Measurements from ENCODE around the gene DCST2. TPM values are rescaled to one million over a fixed set of nuclear protein-coding genes. Genes with fewer than 3 reads are reported as not detected.

Gene DCST2
- total RNA-seq, 1 experiment from 2014 or later: 0.18 TPM

DNA sequence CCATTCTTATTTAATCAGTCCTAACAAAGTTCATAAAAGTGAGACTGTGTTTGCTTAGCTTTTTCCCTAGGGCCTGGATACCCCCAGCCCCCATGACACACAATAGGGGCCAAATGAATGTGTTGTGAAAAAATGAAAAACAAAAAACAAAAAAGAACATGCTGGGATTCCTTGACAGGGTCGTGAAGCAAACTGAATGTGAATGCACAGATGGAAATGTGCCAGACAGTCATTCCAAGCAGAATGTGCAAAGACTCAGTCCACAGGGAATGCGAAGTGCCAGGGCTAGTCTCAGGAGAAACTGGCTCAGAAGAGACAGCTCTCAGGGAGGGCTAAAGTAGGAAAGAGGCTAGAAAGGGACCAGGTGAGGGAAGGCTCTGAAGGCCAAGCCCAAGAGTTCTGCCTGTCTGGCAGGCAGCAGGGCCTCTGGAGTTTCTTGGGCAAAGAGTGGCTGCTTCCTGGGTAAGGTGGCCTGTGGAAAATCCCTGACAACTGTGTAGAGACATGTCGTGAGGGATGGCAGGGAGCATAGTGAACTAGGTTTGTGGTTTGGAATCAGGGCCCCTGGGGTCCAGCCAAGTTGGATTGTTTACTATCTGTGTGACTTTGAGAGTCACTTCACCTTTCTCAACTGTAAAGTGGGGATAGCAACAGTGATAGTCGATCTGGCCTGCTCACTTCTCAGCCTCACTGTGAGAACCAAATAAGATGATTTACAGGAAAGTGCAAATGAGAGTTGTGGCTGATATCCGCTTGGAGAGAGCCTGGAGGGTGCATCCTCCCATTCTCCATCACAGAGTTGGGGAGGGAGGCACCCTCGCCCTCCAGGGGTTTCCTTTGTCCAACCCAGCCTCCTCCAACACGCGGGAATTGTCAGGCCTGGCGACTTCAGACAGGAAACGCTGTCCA, 16.3 kb upstream of the DCST2 start:
- Histone ChIP-seq H3K9me3 (ENCODE audit: low read length) (no peaks in the 10 kb centered on the region), H3K79me2 (ENCODE audit: low read length) (peaks cover 35% of the 10 kb centered on the region), H3K27me3 (ENCODE audit: low read length) (no peaks in the 10 kb centered on the region), H3K27ac (ENCODE audit: low read length) (peak overlapping the region; percentile 67), H4K20me1 (ENCODE audit: low read length) (peaks cover 3% of the 10 kb centered on the region; the same call in 1 of the 2 replicates), H3K4me2 (ENCODE audit: low read length) (peak overlapping the region; percentile 100), H3K4me3 (ENCODE audit: low read length) (peak overlapping the region; percentile 95), H3K36me3 (ENCODE audit: low read depth, low read length) (peaks cover 16% of the 10 kb centered on the region; the same call in 1 of the 2 replicates), H3F3A (ENCODE audit: low read length, unreplicated experiment) (peaks cover 8% of the 10 kb centered on the region), H3K9ac (ENCODE audit: low read length) (peak overlapping the region; percentile 87), H2AFZ (ENCODE audit: low read length) (peak overlapping the region; percentile 90), H3K9me2 (replicated peaks; ENCODE audit: low read length) (no peaks in the 10 kb centered on the region), H3K4me1 (ENCODE audit: insufficient read depth, low read length) (peaks cover 44% of the 10 kb centered on the region)
- intact Hi-C loops (cut with micrococcal nuclease): loop anchor here (2.0 to 5.0 kb wide), 2 partner anchors 33 to 47 kb away; partner anchors contain the start of gene ZBTB7B
- CTCF ChIA-PET: interaction anchor here (0.5 to 3.4 kb wide), 3 partner anchors 32 to 232 kb away, joined by 4 to 41 read pairs (median 5); no protein-coding TSS in a partner anchor
- peak; percentile 57 for DNase-seq
- BruUV-seq (replicated peaks): TSS peak; percentile 36
- POLR2A ChIA-PET (ENCODE audit: unreplicated experiment): interaction anchor here (1.1 kb wide), 1 partner anchor 35 kb away, joined by 14 read pairs; no protein-coding TSS in a partner anchor
- no peak for TF ChIP-seq EZH2 (IDR thresholded peaks at IDR 0.05; ENCODE audit: low read length, unreplicated experiment)
- TF ChIP-seq, protein P1, sequence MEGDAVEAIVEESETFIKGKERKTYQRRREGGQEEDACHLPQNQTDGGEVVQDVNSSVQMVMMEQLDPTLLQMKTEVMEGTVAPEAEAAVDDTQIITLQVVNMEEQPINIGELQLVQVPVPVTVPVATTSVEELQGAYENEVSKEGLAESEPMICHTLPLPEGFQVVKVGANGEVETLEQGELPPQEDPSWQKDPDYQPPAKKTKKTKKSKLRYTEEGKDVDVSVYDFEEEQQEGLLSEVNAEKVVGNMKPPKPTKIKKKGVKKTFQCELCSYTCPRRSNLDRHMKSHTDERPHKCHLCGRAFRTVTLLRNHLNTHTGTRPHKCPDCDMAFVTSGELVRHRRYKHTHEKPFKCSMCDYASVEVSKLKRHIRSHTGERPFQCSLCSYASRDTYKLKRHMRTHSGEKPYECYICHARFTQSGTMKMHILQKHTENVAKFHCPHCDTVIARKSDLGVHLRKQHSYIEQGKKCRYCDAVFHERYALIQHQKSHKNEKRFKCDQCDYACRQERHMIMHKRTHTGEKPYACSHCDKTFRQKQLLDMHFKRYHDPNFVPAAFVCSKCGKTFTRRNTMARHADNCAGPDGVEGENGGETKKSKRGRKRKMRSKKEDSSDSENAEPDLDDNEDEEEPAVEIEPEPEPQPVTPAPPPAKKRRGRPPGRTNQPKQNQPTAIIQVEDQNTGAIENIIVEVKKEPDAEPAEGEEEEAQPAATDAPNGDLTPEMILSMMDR (conservative IDR thresholded peaks at IDR 0.05; ENCODE audit: low read depth, low read length): no peak
- TF ChIP-seq EZH2phosphoT487 (IDR thresholded peaks at IDR 0.05; ENCODE audit: borderline replicate concordance, low read length): no peak
- no peak for ATAC-seq

DNA sequence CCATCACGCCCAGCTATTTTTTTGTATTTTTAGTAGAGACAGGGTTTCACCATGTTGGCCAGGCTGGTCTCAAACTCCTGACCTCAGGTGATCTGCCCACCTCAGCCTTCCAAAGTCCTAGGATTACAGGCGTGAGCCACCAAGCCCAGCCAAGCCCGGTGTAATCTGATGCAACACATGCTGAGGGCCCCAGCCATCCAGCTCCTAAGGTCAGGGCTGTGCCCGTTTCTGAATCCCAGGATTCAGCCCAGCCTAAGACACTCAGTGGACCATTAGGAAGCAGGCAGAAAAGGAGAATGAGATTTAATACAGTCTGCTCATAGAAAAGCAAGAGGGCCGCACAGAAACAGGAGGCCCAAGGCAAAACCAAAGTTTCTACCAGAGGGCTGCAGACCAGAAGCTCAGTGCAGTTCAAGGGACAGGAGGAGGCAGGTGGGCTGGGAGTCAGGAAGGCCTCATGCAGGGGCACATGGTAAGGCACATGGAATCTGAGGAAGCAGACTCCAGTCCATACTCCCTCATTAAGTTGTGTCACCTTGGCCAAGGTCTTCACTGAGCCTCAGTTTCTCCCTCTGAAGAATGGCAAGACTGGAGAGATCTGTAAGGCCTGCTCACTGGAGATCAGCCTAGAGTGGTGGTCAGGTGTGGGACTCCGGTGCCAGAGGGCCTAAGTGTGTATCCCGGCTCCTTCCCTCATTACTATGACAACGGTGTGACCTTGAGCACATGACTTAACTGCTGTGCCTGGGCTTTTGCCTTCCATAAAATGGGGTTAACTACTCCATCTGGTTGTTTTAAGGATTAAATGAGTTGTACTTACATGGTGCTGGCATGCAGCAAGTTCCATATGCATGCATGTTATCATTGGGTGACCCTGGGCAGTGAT, 15.1 kb upstream of the DCST2 start:
- no TSS peak for BruUV-seq (replicated peaks)
- Histone ChIP-seq H3K9me2 (replicated peaks; ENCODE audit: low read length) (no peaks in the 10 kb centered on the region), H3K36me3 (ENCODE audit: low read depth, low read length) (peaks cover 6% of the 10 kb centered on the region; the same call in 1 of the 2 replicates), H3K27ac (ENCODE audit: low read length) (no peak overlapping the region), H3F3A (ENCODE audit: low read length, unreplicated experiment) (peaks cover 8% of the 10 kb centered on the region), H3K9me3 (ENCODE audit: low read length) (no peaks in the 10 kb centered on the region), H3K4me2 (ENCODE audit: low read length) (no peak overlapping the region), H4K20me1 (ENCODE audit: low read length) (peaks cover 3% of the 10 kb centered on the region; the same call in 1 of the 2 replicates), H3K4me1 (ENCODE audit: insufficient read depth, low read length) (peaks cover 45% of the 10 kb centered on the region), H3K4me3 (ENCODE audit: low read length) (no peak overlapping the region), H2AFZ (ENCODE audit: low read length) (no peak overlapping the region), H3K79me2 (ENCODE audit: low read length) (peaks cover 26% of the 10 kb centered on the region), H3K27me3 (ENCODE audit: low read length) (no peaks in the 10 kb centered on the region), H3K9ac (ENCODE audit: low read length) (no peak overlapping the region)
- POLR2A ChIA-PET (ENCODE audit: unreplicated experiment): interaction anchor here (0.7 kb wide), 1 partner anchor 27 kb away, joined by 4 read pairs; no protein-coding TSS in a partner anchor
- ATAC-seq: no peak
- DNase-seq: no peak
- intact Hi-C loops (cut with micrococcal nuclease): no loop called here
- CTCF ChIA-PET: no interaction called here
- TF ChIP-seq, protein P1 (conservative IDR thresholded peaks at IDR 0.05; ENCODE audit: low read depth, low read length): no peak
- TF ChIP-seq EZH2phosphoT487 (IDR thresholded peaks at IDR 0.05; ENCODE audit: borderline replicate concordance, low read length) (no peak), EZH2 (IDR thresholded peaks at IDR 0.05; ENCODE audit: low read length, unreplicated experiment) (no peak)

Measured in PC-3 (cell line).